BJ (cell line): Measurements from ENCODE around the gene SECISBP2L. TPM values are rescaled to one million over a fixed set of nuclear protein-coding genes. Genes with fewer than 3 reads are reported as not detected.

Experiments
- CTCF ChIA-PET: fragments of 350-600 bp; formaldehyde crosslinking; extraction: SDS; loops from one replicate; lab custom pipeline; 2021; ENCODE audit warnings: antibody characterized with exemption, inconsistent platforms; lab: Yijun Ruan, JAX
- POLR2A ChIA-PET: fragments of 300-600 bp; sonication (Branson Sonifier 250); formaldehyde crosslinking; extraction: SDS; loops from one replicate; lab custom pipeline; 2021; ENCODE audit warnings: antibody characterized with exemption; lab: Charles Lee
- DNase-seq: peaks from one replicate; pipeline ENCODE4 v3.0.0-alpha.2; 2011; ENCODE audit warnings: low read depth
- H3K27me3 ChIP-seq: 2 replicates; pipeline ENCODE4 v1.6.0; 2011; ENCODE audit warnings: low read length; ENCODE audit not compliant: control insufficient read depth, insufficient read depth
- H3K36me3 ChIP-seq: 2 replicates; pipeline ENCODE4 v1.5.1; 2011; ENCODE audit warnings: low read length; ENCODE audit not compliant: control insufficient read depth, insufficient read depth
- H3K4me3 ChIP-seq: 2 replicates; pipeline ENCODE4 v1.5.1; 2011; ENCODE audit warnings: low read depth, mild to moderate bottlenecking, control low read depth, low read length
- CTCF ChIP-seq: IDR thresholded peaks from 2 replicates; pipeline ENCODE4 v1.5.1; 2011; ENCODE audit warnings: low read depth, mild to moderate bottlenecking, control low read depth, inconsistent platforms, low read length, moderate library complexity; ENCODE audit not compliant: insufficient read depth
- polyA plus RNA-seq: library from polyadenylated mRNA; depleted of rRNA; stranded (reverse); fragments of >200 nt; gene quantifications from 2 replicates; pipeline ENCODE4 v1.2.3, GENCODE V29; 2011

Gene SECISBP2L
- polyA plus RNA-seq, 1 experiment: 23.8 TPM

GRCh38 chr15:48946074-48946839 lies 100.0 kb downstream of the SECISBP2L start:
- no peaks in the 10 kb centered on the region for H3K27me3 ChIP-seq
- no peak for TF ChIP-seq CTCF
- CTCF ChIA-PET: interaction anchor here (0.6 to 1.4 kb wide), 2 partner anchors 16 to 29 kb away, joined by 3 to 4 read pairs; no protein-coding TSS in a partner anchor
- no peak overlapping the region for H3K4me3 ChIP-seq
- H3K36me3 ChIP-seq: no peaks in the 10 kb centered on the region
- DNase-seq: no peak
- POLR2A ChIA-PET: interaction anchor here (0.6 kb wide), 1 partner anchor 289 kb away, joined by 3 read pairs; no protein-coding TSS in a partner anchor

- DNase-seq: no peak
- TF ChIP-seq CTCF: no peak
- POLR2A ChIA-PET: no interaction called here
- H3K4me3 ChIP-seq: no peak overlapping the region
- no peaks in the 10 kb centered on the region for H3K36me3 ChIP-seq
- CTCF ChIA-PET: interaction anchor here (1.1 to 1.4 kb wide), 2 partner anchors 9 to 30 kb away, joined by 4 read pairs; no protein-coding TSS in a partner anchor
- no peaks in the 10 kb centered on the region for H3K27me3 ChIP-seq
Observed at GRCh38 chr15:48945386-48945785, 100.9 kb downstream of the SECISBP2L start.

GRCh38 chr15:48941904-48942303 lies 104.3 kb downstream of the SECISBP2L start:
- no peak for TF ChIP-seq CTCF
- ChIA-PET CTCF (interaction anchor here (1.2 kb wide), 1 partner anchor 18 kb away, joined by 3 read pairs; no protein-coding TSS in a partner anchor), POLR2A (no interaction called here)
- DNase-seq: no peak
- H3K27me3 ChIP-seq: no peaks in the 10 kb centered on the region
- H3K36me3 ChIP-seq: no peaks in the 10 kb centered on the region
- H3K4me3 ChIP-seq: no peak overlapping the region

- CTCF ChIA-PET: interaction anchor here (0.6 to 1.7 kb wide), 3 partner anchors 10 to 25 kb away, joined by 3 to 4 read pairs (median 3); no protein-coding TSS in a partner anchor
- Histone ChIP-seq H3K36me3 (no peaks in the 10 kb centered on the region), H3K4me3 (no peak overlapping the region), H3K27me3 (no peaks in the 10 kb centered on the region)
- POLR2A ChIA-PET: no interaction called here
- peak; percentile 87 for DNase-seq
- no peak for TF ChIP-seq CTCF
Observed at GRCh38 chr15:48940508-48940907, 105.7 kb downstream of the SECISBP2L start.

- ChIA-PET CTCF (interaction anchor here (1.7 kb wide), 1 partner anchor 11 kb away, joined by 4 read pairs; no protein-coding TSS in a partner anchor), POLR2A (interaction anchor here (0.6 kb wide), 1 partner anchor 62 kb away, joined by 3 read pairs; the partner anchor contains the start of gene EID1)
- TF ChIP-seq CTCF: no peak
- peak; percentile 68 for DNase-seq
- H3K36me3 ChIP-seq: no peaks in the 10 kb centered on the region
- no peak overlapping the region for H3K4me3 ChIP-seq
- no peaks in the 10 kb centered on the region for H3K27me3 ChIP-seq
Observed at GRCh38 chr15:48939648-48940047, 106.6 kb downstream of the SECISBP2L start.
